ENCODE results near the gene S1PR5.

Gene S1PR5

DNA sequence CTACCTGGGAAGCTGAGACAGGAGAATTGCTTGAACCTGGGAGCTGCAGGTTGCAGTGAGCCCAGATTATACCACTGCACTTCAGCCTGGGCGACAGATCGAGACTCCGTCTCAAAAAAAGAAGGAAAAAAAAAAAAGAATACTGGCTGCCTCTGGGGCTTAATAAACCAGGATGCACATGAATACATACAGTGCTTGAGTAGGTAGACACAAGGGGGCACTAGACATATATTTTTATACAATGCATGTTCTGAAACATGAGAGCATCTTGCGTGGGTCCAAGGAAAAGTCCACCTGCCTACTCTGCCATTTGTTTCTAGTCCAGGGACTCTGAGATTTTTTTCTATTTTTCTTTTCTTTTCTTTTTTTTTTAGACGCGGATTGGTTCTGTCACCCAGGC, 45.3 kb downstream of the S1PR5 start:
- no peak overlapping the region for H3K4me3 ChIP-seq (ENCODE audit: control insufficient read depth, low read depth, low read length)
- TF ChIP-seq, protein P1, sequence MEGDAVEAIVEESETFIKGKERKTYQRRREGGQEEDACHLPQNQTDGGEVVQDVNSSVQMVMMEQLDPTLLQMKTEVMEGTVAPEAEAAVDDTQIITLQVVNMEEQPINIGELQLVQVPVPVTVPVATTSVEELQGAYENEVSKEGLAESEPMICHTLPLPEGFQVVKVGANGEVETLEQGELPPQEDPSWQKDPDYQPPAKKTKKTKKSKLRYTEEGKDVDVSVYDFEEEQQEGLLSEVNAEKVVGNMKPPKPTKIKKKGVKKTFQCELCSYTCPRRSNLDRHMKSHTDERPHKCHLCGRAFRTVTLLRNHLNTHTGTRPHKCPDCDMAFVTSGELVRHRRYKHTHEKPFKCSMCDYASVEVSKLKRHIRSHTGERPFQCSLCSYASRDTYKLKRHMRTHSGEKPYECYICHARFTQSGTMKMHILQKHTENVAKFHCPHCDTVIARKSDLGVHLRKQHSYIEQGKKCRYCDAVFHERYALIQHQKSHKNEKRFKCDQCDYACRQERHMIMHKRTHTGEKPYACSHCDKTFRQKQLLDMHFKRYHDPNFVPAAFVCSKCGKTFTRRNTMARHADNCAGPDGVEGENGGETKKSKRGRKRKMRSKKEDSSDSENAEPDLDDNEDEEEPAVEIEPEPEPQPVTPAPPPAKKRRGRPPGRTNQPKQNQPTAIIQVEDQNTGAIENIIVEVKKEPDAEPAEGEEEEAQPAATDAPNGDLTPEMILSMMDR (conservative IDR thresholded peaks at IDR 0.05; ENCODE audit: control insufficient read depth, insufficient read depth, low read depth, low read length), result peak; percentile 43
- peak; percentile 54 for DNase-seq (ENCODE audit: low read depth)

DNA sequence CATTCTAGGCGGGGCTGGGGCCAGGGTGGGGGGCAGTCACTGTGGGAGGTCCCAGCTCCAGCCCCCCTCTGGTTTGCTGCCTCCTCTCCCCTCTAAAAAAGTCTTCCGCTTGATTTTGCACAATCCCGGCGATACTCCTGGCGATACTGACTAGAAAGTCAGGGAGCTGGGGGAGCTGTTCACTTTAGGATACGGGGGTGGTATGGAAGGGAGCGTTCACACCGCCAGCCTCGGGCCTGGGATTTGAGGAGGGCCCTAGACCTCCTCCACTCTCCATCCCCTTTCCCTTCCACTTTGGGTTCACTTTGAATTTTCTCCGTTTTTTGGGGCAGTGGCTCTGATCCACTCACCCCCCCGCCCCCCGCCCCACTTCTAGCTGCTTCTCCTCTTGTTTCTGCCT, 49.1 kb downstream of the S1PR5 start:
- TF ChIP-seq, protein P1 (conservative IDR thresholded peaks at IDR 0.05; ENCODE audit: control insufficient read depth, insufficient read depth, low read depth, low read length), result no peak
- no peak for DNase-seq (ENCODE audit: low read depth)
- no peak overlapping the region for H3K4me3 ChIP-seq (ENCODE audit: control insufficient read depth, low read depth, low read length)

DNA sequence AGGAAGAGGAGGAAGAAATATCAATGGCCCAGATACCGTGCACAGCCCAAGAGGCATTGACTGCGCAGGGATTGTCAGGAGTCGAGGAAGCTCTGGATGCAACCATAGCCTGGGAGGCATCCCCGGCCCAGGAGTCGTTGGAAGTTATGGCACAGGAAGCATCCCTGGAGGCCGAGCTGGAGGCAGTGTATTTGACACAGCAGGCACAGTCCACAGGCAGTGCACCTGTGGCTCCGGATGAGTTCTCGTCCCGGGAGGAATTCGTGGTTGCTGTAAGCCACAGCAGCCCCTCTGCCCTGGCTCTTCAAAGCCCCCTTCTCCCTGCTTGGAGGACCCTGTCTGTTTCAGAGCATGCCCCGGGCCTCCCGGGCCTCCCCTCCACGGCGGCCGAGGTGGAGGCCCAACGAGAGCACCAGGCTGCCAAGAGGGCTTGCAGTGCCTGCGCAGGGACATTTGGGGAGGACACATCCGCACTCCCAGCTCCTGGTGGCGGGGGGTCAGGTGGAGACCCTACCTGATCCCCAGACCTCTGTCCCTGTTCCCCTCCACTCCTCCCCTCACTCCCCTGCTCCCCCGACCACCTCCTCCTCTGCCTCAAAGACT, 50.0 kb downstream of the S1PR5 start:
- TF ChIP-seq, protein P1 (conservative IDR thresholded peaks at IDR 0.05; ENCODE audit: control insufficient read depth, insufficient read depth, low read depth, low read length), result no peak
- H3K4me3 ChIP-seq (ENCODE audit: control insufficient read depth, low read depth, low read length), result no peak overlapping the region
- no peak for DNase-seq (ENCODE audit: low read depth)

DNA sequence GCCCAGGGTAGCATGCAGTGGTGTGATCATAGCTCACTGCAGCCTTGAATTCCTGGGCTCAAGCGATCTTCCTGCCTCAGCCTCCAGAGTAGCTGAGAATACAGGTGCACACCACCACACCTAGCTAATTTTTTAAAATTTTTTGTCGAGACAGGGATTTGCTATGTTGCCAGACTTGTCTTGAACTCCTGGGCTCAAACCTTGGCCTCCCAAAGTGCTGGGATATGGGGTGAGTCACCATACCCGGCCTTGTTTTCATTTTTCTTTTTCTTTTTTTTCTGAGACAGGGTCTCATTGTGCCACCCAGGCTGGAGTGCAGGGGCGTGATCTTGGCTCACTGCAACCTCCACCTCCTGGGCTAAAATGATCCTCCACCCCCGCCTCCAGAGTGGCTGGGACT, 52.8 kb downstream of the S1PR5 start:
- H3K4me3 ChIP-seq (ENCODE audit: control insufficient read depth, low read depth, low read length), result no peak overlapping the region
- TF ChIP-seq, protein P1 (conservative IDR thresholded peaks at IDR 0.05; ENCODE audit: control insufficient read depth, insufficient read depth, low read depth, low read length), result no peak
- DNase-seq (ENCODE audit: low read depth), result no peak

Data from fibroblast of mammary gland (primary cell).